AG10803 (cell line): Measurements from ENCODE around the gene CARD11.
"Not testable (repeated sequence)": the region's sequence is repeated elsewhere in the genome, so short reads cannot be mapped to it uniquely, and the experiment has no call there.

Source experiments
- DNase-seq: peaks from one replicate; pipeline ENCODE4 v3.0.0; 2010; ENCODE audit warnings: low read depth
- H3K4me3 ChIP-seq: 2 replicates; pipeline ENCODE4 v1.5.1; 2011; ENCODE audit warnings: mild to moderate bottlenecking, low read length, control low read depth
- TF ChIP-seq, protein P1 (sequence below): conservative IDR thresholded peaks from 2 replicates; pipeline ENCODE4 v1.5.1; 2011; ENCODE audit warnings: mild to moderate bottlenecking, low read length, control low read depth, inconsistent platforms

Gene CARD11

GRCh38 chr7:2959828-2960599, 83.7 kb downstream of the CARD11 start:
- no peak for DNase-seq
- TF ChIP-seq, protein P1, sequence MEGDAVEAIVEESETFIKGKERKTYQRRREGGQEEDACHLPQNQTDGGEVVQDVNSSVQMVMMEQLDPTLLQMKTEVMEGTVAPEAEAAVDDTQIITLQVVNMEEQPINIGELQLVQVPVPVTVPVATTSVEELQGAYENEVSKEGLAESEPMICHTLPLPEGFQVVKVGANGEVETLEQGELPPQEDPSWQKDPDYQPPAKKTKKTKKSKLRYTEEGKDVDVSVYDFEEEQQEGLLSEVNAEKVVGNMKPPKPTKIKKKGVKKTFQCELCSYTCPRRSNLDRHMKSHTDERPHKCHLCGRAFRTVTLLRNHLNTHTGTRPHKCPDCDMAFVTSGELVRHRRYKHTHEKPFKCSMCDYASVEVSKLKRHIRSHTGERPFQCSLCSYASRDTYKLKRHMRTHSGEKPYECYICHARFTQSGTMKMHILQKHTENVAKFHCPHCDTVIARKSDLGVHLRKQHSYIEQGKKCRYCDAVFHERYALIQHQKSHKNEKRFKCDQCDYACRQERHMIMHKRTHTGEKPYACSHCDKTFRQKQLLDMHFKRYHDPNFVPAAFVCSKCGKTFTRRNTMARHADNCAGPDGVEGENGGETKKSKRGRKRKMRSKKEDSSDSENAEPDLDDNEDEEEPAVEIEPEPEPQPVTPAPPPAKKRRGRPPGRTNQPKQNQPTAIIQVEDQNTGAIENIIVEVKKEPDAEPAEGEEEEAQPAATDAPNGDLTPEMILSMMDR: no peak
- H3K4me3 ChIP-seq: no peak overlapping the region

GRCh38 chr7:2959103-2959680, 84.5 kb downstream of the CARD11 start:
- no peak overlapping the region for H3K4me3 ChIP-seq
- TF ChIP-seq, protein P1: no peak
- DNase-seq: no peak

GRCh38 chr7:2958416-2959102, 85.1 kb downstream of the CARD11 start:
- TF ChIP-seq, protein P1: no peak
- DNase-seq: no peak
- H3K4me3 ChIP-seq: no peak overlapping the region

DNA sequence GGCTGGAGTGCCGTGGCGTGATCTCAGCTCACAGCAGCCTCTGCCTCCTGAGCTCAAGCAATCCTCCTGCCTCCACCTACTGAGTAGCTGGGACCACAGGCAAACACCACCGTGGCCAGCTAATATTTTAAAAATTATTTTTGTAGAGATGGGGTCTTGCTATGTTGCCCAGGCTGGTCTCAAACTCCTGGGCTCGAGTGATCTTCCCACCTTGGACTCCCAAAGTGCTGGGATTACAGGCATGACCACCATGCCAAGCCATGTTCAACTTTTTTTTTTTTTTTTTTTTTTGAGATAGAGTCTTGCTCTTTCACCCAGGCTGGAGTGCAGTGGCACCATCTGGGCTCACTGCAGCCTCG, 86.3 kb downstream of the CARD11 start:
- H3K4me3 ChIP-seq, DNase-seq: not testable (repeated sequence)

DNA sequence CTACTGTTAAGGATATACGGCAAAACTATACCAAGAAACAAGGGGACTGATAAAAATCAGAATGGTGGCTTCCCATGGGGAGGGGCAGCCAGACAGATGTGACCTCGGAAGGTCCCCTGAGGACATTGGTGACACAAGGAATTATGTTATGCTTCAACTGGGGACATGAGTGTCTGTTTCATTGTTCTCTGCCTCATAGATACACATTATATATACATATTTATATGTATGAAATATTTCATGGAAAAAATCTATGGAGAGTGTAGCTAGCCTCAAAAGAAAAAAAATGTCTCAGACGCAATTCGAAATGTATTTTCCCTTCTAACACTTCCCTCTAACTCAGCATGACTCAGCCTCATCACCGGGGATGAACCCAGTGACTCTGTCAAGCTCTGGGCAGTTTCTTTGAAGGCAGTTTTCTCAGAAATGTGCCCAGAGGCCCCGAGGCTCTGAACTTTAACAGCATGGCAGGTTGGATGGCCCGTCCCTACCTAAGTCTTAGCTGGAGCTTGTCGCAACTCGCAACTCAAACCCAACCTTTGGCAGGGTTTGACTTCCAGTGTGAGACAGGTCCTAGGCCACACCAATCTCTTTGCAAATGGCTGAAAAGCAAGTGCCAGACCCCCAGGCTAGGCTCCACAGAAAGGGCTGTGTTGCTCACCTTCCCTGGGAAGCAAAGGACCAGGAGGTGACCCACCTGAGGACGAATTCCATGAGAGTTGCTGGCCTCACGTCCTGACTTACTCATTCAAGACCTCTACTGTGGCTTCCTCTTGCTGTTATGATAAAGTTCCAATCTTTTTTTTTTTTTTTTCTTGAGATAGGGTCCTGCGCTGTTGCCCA, 86.9 kb downstream of the CARD11 start:
- TF ChIP-seq, protein P1: no peak
- H3K4me3 ChIP-seq: no peak overlapping the region
- DNase-seq: peak; percentile 14

GRCh38 chr7:2956076-2956475, 87.6 kb downstream of the CARD11 start:
- H3K4me3 ChIP-seq: no peak overlapping the region
- TF ChIP-seq, protein P1: no peak
- no peak for DNase-seq

- TF ChIP-seq, protein P1: no peak
- no peak for DNase-seq
- H3K4me3 ChIP-seq: no peak overlapping the region
Measured at GRCh38 chr7:2955269-2955668, 88.4 kb downstream of the CARD11 start.
